ENCODE results near the gene SUSD5. TPM values are rescaled to one million over a fixed set of nuclear protein-coding genes. Genes with fewer than 3 reads are reported as not detected.
A peak's percentile ranks its signal among the peaks of the same experiment; 100 is the strongest.

The SUSD5 gene
- total RNA-seq, 1 experiment from 2014 or later: 16.3 TPM

GRCh38 chr3:33211444-33211843 lies 7.2 kb downstream of the SUSD5 start:
- in situ Hi-C loops (cut with HindIII; ENCODE audit: low pct_unique_long_range_greater_than_20kb, low sequenced_read_pairs): no loop called here
- Histone ChIP-seq H3K9me3 (ENCODE audit: control insufficient read depth, insufficient read depth, low read depth, low read length) (no peaks in the 10 kb centered on the region; the same call in 1 of the 2 replicates), H3K27me3 (ENCODE audit: control insufficient read depth, insufficient read depth, low read length) (no peaks in the 10 kb centered on the region), H3K27ac (ENCODE audit: low read length) (no peak overlapping the region), H3K4me3 (ENCODE audit: low read depth in 2 of 2, low read length in 2 of 2) (no peak overlapping the region), H3K4me1 (ENCODE audit: control insufficient read depth, insufficient read depth, low read length) (peaks cover 1% of the 10 kb centered on the region; the same call in 1 of the 2 replicates), H3K36me3 (ENCODE audit: control insufficient read depth, insufficient read depth, low read length) (no peaks in the 10 kb centered on the region; the same call in 1 of the 2 replicates)
- ChIA-PET POLR2A (interaction anchor here (0.6 kb wide), 1 partner anchor 10 kb away, joined by 3 read pairs; no protein-coding TSS in a partner anchor), CTCF (no interaction called here)
- ATAC-seq: 0 out of 2 replicates have a peak, but pooled peaks have one; percentile 38
- intact Hi-C loops (cut with micrococcal nuclease; ENCODE audit: unreplicated experiment): no loop called here
- no TSS peak for BruUV-seq (replicated peaks)
- peak; percentile 60 for DNase-seq (ENCODE audit: low read depth, low spot score)
- TF ChIP-seq SIN3A (IDR thresholded peaks at IDR 0.05; ENCODE audit: borderline replicate concordance, insufficient read depth, low read depth, low read length) (no peak), TCF7L2 (IDR thresholded peaks at IDR 0.05; ENCODE audit: low read depth, low read length) (no peak), REST (IDR thresholded peaks at IDR 0.05; ENCODE audit: insufficient read depth in 1 of 2, low read depth in 2 of 2, low read length in 1 of 2) (no peak), POLR2AphosphoS5 (IDR thresholded peaks at IDR 0.05; ENCODE audit: low read depth, low read length) (no peak)
- TF ChIP-seq, protein P1, sequence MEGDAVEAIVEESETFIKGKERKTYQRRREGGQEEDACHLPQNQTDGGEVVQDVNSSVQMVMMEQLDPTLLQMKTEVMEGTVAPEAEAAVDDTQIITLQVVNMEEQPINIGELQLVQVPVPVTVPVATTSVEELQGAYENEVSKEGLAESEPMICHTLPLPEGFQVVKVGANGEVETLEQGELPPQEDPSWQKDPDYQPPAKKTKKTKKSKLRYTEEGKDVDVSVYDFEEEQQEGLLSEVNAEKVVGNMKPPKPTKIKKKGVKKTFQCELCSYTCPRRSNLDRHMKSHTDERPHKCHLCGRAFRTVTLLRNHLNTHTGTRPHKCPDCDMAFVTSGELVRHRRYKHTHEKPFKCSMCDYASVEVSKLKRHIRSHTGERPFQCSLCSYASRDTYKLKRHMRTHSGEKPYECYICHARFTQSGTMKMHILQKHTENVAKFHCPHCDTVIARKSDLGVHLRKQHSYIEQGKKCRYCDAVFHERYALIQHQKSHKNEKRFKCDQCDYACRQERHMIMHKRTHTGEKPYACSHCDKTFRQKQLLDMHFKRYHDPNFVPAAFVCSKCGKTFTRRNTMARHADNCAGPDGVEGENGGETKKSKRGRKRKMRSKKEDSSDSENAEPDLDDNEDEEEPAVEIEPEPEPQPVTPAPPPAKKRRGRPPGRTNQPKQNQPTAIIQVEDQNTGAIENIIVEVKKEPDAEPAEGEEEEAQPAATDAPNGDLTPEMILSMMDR (IDR thresholded peaks at IDR 0.05): no peak

DNA sequence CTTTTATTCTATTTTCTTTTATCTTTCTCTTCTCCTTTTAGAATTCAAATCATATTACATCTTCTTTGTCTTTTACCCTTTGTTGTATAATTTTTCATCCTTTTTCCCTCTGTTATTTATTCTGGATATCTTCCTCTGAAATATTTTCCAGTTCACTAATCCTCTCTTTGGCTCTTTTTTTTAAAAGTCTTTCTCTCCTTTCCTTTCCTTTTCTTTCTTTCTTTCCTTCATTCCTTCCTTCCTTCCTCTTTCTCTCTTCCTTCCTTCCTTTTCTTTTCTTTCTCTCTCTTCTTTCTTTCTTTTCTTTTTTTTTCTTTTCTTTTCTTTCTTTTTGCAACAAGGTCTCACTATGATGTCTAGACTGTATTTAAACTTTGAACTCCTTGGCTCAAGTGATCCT lies 9.3 kb downstream of the SUSD5 start:
- in situ Hi-C loops (cut with HindIII; ENCODE audit: low pct_unique_long_range_greater_than_20kb, low sequenced_read_pairs): no loop called here
- Histone ChIP-seq H3K9me3 (ENCODE audit: control insufficient read depth, insufficient read depth, low read depth, low read length) (no peaks in the 10 kb centered on the region; the same call in 1 of the 2 replicates), H3K4me1 (ENCODE audit: control insufficient read depth, insufficient read depth, low read length) (no peaks in the 10 kb centered on the region), H3K27me3 (ENCODE audit: control insufficient read depth, insufficient read depth, low read length) (no peaks in the 10 kb centered on the region), H3K36me3 (ENCODE audit: control insufficient read depth, insufficient read depth, low read length) (no peaks in the 10 kb centered on the region), H3K4me3 (ENCODE audit: low read depth in 2 of 2, low read length in 2 of 2) (no peak overlapping the region), H3K27ac (ENCODE audit: low read length) (no peak overlapping the region)
- no peak for DNase-seq (ENCODE audit: low read depth, low spot score)
- intact Hi-C loops (cut with micrococcal nuclease; ENCODE audit: unreplicated experiment): no loop called here
- TF ChIP-seq SIN3A (IDR thresholded peaks at IDR 0.05; ENCODE audit: borderline replicate concordance, insufficient read depth, low read depth, low read length): no peak
- no peak for TF ChIP-seq POLR2AphosphoS5 (IDR thresholded peaks at IDR 0.05; ENCODE audit: low read depth, low read length)
- TF ChIP-seq, protein P1 (IDR thresholded peaks at IDR 0.05): no peak
- TF ChIP-seq TCF7L2 (IDR thresholded peaks at IDR 0.05; ENCODE audit: low read depth, low read length): no peak
- TF ChIP-seq REST (IDR thresholded peaks at IDR 0.05; ENCODE audit: insufficient read depth in 1 of 2, low read depth in 2 of 2, low read length in 1 of 2): no peak
- ChIA-PET POLR2A (no interaction called here), CTCF (no interaction called here)
- ATAC-seq: no peak
- no TSS peak for BruUV-seq (replicated peaks)
